Aorta (tissue), 5 donors: Measurements from ENCODE around the gene MTHFR. TPM values are rescaled to one million over a fixed set of nuclear protein-coding genes. Genes with fewer than 3 reads are reported as not detected.
A peak's percentile ranks its signal among the peaks of the same experiment; 100 is the strongest.

Source experiments
- ATAC-seq: fragments of 200-7000 bp; cut with Tn5 transposase; one replicate; pipeline ENCODE4 v1.9.1; 2022; ENCODE audit warnings: moderate library complexity; ENCODE audit not compliant: low FRiP score
- DNase-seq, 2 donors: peaks; one replicate each; pipeline ENCODE4 v3.0.0-alpha.2; 2020
- H3K27ac ChIP-seq, 2 donors: one replicate each; pipeline ENCODE4 v1.5.1; 2013; ENCODE audit warnings: low read length in 2 of 2, mild to moderate bottlenecking in 2 of 2, moderate library complexity in 2 of 2, control low read depth in 1 of 2, inconsistent platforms in 1 of 2, low read depth in 1 of 2
- H3K27me3 ChIP-seq, 2 donors: one replicate each; pipeline ENCODE4 v1.6.1; 2013; ENCODE audit warnings: control low read depth in 1 of 2, low read length in 1 of 2, mild to moderate bottlenecking in 1 of 2, moderate library complexity in 1 of 2; ENCODE audit not compliant: insufficient read depth in 2 of 2, control insufficient read depth in 1 of 2
- H3K36me3 ChIP-seq, 2 donors: one replicate each; pipeline ENCODE4 v1.6.1; 2013; ENCODE audit warnings: control low read depth in 1 of 2, low read length in 1 of 2, mild to moderate bottlenecking in 1 of 2; ENCODE audit not compliant: insufficient read depth in 2 of 2, control insufficient read depth in 1 of 2
- H3K4me1 ChIP-seq, 2 donors: one replicate each; pipeline ENCODE4 v1.6.1; 2013; ENCODE audit warnings: low read length in 2 of 2, control low read depth in 1 of 2, mild to moderate bottlenecking in 1 of 2, moderate library complexity in 1 of 2; ENCODE audit not compliant: insufficient read depth in 2 of 2, control insufficient read depth in 1 of 2
- H3K4me3 ChIP-seq, 2 donors: one replicate each; pipeline ENCODE4 v1.5.1; 2013; ENCODE audit warnings: low read length in 2 of 2, control low read depth in 1 of 2, mild to moderate bottlenecking in 1 of 2
- H3K9me3 ChIP-seq: one replicate; pipeline ENCODE4 v1.6.1; 2013; ENCODE audit warnings: mild to moderate bottlenecking, low read length; ENCODE audit not compliant: control insufficient read depth
- WGBS, 2 donors: extraction: QIAGEN DNeasy Blood & Tissue Kit; methylation state at CpG; one replicate each; pipeline ENCODE4 v1.1.7; 2013; 5-methylcytosine and 5-hydroxymethylcytosine counted together
- intact Hi-C, 2 donors: fragments of 100-400 bp; cut with DNase I; formaldehyde crosslinking; loops; one replicate each; pipeline versions ENCODE4 v1.14.2 to v1.15.0; 2022
- polyA plus RNA-seq, 2 donors: library from polyadenylated mRNA; stranded (reverse); fragments of 200-250 nt; gene quantifications; one replicate each; pipeline ENCODE4 v1.2.3, GENCODE V29; 2013
- total RNA-seq, 2 donors: library from RNA; stranded (reverse); fragmentation: NEBNext Ultra II Directional; extraction: Animal tissue kit (Norgen Biotek cat#: 25700); gene quantifications; one replicate each; pipeline ENCODE4 v1.2.1, GENCODE V29; 2021
- donor health status: healthy with polysubstance abuse.
- donor health status: Bipolar disorder and iron deficiency.
- donor health status: DM: no; HTN: no; CAD: no.
- donor health status: DM: no; HTN: no; CAD: no.
- donor health status: DM: yes; HTN: yes; CAD: no.

MTHFR gene
- total and polyA plus RNA-seq, 4 donors = 4.6 to 53.0 (median 27.1) TPM

DNA sequence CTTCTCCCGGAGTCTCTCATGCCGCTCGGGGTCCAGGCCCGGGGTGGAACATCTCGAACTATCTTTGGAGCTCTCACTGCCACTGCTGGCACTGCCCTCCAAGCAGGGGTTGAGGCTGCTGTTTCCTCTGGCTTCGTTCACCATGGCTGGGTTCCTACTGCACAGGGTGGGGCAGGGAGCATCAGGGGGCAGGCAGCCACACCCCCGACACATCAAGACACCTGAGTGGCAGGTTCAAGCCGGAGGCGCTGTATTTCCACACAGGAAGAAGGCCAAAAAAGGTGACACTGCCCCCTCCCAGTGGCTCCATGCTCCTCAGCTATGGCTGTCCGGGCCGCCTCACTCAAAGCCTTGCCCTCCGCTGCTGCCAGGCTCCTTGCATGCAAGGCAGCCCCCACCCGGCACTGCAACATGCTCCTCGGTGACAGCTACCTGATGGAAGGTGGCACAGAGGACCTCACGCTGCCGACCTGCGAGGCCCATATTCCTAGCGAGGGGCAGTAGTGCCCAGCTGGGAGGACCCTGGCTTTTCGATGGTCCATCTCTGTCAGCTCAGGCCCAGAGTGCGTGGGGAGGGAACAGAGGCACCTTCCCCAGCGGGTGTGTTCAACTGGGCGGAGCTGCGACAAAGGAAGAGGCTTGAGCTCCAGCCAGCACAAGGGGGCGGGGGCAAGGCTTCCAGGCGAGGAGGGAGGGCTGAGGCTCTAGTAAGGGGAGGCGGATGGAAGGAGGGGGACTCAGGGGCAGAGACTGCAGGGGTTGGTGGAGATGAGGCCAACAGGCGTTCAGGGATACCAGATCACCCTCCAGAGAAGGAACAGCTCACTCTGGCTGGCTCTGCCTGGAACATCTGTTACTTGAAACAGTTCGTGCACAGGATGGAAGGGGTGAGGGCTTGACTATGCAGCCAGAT is 2.5 kb downstream of the MTHFR start:
- peak overlapping the region; percentile 15 to 20 for H3K4me3 ChIP-seq
- intact Hi-C loops = loop anchor here in 1 of 2 donors (5.0 kb wide), 1 partner anchor 66 kb away; the partner anchor contains the start of gene AGTRAP
- peak; percentile 77 for ATAC-seq
- peak; percentile 96 to 97 for DNase-seq
- no peaks in the 10 kb centered on the region for H3K27me3 ChIP-seq
- peak overlapping the region in 1 of 2 donors; percentile 74 for H3K27ac ChIP-seq
- H3K9me3 ChIP-seq = no peaks in the 10 kb centered on the region
- H3K4me1 ChIP-seq = peaks cover 0 to 7% of the 10 kb centered on the region in 2 donors
- H3K36me3 ChIP-seq = no peaks in the 10 kb centered on the region
- 0 to 1% methylated on average over 28 of the region's 28 CpGs for WGBS, 2 donors

DNA sequence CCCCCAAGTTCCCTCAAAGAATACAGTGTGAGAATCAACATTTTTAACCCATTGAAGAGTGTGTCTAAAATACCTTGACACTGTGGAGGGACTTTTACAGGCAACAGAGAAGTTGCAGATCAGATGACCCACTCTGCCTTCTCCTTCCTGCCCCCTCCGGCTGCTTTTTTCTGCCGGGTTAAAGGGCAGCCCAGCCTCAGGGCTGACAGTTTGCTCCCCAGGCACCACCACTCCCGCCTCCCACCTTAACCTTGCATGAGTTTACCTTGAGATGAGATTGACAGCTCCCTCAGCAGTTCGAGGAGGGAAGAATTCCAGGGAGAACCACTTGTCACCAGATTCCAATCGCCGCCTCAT is 3.2 kb downstream of the MTHFR start:
- ATAC-seq (no peak), DNase-seq (no peak)

DNA sequence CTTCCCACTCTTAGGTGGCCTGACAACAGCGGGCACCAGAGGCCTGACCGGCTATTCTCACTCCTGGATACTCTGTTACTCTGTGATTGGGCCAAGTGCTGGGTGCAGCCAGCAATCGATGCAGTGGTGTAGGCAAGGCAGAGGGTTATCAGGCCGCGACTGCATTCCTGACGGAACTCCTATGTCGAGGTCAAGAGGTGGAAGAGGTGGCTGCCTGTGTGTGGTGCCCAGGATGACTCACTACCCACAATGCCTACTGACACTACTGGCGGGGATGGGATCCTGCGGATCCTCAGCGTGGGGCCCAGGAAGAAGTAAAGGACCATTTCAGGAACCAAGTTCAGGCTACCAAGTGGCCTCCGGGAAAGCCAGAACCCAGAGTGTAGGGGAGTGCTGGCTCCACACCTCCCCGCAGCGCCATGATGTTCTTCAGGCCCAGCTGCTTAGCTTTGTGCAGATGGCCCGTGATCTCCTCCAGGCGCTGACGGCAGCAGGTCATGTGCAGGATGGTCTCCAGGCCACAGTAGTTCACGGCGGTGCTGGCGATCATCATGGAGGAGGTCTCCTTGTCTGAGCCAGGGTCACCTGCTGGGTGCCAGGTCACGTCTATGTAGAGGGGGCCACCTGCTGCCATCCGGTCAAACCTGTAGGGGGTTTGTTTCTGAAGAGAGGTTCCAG is 4.9 kb downstream of the MTHFR start:
- Histone ChIP-seq H3K9me3 (no peaks in the 10 kb centered on the region), H3K4me3 (no peak overlapping the region), H3K36me3 (no peaks in the 10 kb centered on the region), H3K27ac (no peak overlapping the region), H3K4me1 (peaks cover 0 to 8% of the 10 kb centered on the region in 2 donors), H3K27me3 (no peaks in the 10 kb centered on the region)
- 86 to 89% methylated on average over 21 of the region's 21 CpGs for WGBS, 2 donors
- ATAC-seq (no peak), DNase-seq (peak in 1 of 2 donors; percentile 57)
- intact Hi-C loops = loop anchor here in 1 of 2 donors (5.0 kb wide), 1 partner anchor 64 kb away; the partner anchor contains the start of gene AGTRAP

More for the DNA sequence above, 3.2 kb downstream of the MTHFR start:
- Histone ChIP-seq H3K4me1 (peaks cover 0 to 8% of the 10 kb centered on the region in 2 donors), H3K27me3 (no peaks in the 10 kb centered on the region), H3K36me3 (no peaks in the 10 kb centered on the region), H3K4me3 (peak overlapping the region; percentile 15 to 20), H3K9me3 (no peaks in the 10 kb centered on the region), H3K27ac (peak overlapping the region in 1 of 2 donors; percentile 74)
- intact Hi-C loops = loop anchor here in 1 of 2 donors (5.0 kb wide), 1 partner anchor 65 kb away; the partner anchor contains the start of gene AGTRAP
- 3 to 4% methylated on average over 6 of the region's 6 CpGs for WGBS, 2 donors

DNA sequence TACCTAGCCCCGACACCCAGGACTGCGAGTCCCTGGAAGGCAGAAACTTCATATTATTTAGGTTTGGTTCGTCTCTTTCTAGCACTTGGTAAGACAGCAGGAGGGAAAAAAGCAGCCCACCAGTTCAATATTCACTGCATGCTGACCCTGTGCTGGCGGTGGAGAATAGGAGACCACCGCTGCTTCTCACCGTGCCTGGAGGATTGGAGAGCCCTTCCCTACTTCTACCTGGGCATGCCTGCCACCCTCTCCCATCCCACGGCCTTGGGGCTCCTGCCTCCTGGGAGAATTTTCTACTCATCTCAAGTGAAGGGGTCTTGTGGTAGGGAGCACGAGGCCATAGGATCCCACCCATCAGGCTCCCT is 5.4 kb downstream of the MTHFR start:
- Histone ChIP-seq H3K27me3 (no peaks in the 10 kb centered on the region), H3K36me3 (no peaks in the 10 kb centered on the region), H3K9me3 (no peaks in the 10 kb centered on the region), H3K27ac (no peak overlapping the region), H3K4me3 (no peak overlapping the region), H3K4me1 (peaks cover 0 to 8% of the 10 kb centered on the region in 2 donors)
- peak in 1 of 2 donors; percentile 41 for DNase-seq
- intact Hi-C loops = loop anchor here in 1 of 2 donors (5.0 kb wide), 1 partner anchor 63 kb away; the partner anchor contains the start of gene AGTRAP
- 89 to 96% methylated on average over 8 of the region's 8 CpGs for WGBS, 2 donors
- no peak for ATAC-seq

DNA sequence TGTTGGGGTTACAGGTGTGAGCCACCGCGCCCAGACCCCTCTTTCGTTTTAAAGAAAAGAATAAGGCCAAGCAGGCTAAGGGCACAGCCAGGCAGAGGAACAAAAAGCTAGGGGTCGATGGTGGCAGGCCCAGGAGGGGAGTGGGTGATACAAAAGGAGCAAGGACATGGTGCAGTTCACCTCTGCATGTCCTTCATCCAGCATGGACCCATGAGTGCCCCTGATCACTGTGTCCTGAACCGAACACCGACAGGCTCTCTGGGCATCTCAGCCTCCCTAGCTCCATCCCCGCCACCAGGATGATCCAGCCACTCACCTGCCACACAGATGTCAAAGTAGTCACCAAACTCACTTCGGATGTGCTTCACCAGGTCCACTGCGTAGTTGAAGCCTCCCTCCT is 5.9 kb downstream of the MTHFR start:
- DNase-seq (peak in 1 of 2 donors; percentile 59), ATAC-seq (no peak)
- Histone ChIP-seq H3K9me3 (no peaks in the 10 kb centered on the region), H3K27me3 (no peaks in the 10 kb centered on the region), H3K36me3 (peaks cover 0 to 2% of the 10 kb centered on the region in 2 donors), H3K4me1 (peaks cover 0 to 8% of the 10 kb centered on the region in 2 donors), H3K4me3 (no peak overlapping the region), H3K27ac (no peak overlapping the region)
- intact Hi-C loops = loop anchor here in 1 of 2 donors (5.0 kb wide), 1 partner anchor 63 kb away; the partner anchor contains the start of gene AGTRAP
- 96 to 98% methylated on average over 9 of the region's 9 CpGs for WGBS, 2 donors

DNA sequence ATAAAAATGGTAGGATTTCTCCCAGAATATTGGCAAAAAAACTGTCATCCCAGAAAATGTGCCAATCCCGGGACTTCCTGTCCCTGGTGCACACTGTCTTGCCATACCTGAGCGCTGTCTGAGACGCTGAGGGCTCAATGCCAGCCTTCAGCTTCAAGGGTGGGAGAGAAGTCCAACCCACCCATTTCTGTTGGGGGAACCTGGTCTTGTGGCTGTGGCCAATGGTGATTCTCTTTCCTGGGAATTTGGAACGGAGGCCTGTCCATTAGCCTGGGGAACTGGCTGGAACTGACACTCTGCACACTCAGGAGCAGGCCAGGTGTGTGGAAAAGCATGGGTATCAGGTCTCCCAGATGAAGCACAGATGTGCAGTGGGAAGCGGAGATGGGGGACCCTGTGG is 6.7 kb downstream of the MTHFR start:
- peak in 1 of 2 donors; percentile 39 for DNase-seq
- peaks cover 0 to 5% of the 10 kb centered on the region in 2 donors for H3K4me1 ChIP-seq

DNA sequence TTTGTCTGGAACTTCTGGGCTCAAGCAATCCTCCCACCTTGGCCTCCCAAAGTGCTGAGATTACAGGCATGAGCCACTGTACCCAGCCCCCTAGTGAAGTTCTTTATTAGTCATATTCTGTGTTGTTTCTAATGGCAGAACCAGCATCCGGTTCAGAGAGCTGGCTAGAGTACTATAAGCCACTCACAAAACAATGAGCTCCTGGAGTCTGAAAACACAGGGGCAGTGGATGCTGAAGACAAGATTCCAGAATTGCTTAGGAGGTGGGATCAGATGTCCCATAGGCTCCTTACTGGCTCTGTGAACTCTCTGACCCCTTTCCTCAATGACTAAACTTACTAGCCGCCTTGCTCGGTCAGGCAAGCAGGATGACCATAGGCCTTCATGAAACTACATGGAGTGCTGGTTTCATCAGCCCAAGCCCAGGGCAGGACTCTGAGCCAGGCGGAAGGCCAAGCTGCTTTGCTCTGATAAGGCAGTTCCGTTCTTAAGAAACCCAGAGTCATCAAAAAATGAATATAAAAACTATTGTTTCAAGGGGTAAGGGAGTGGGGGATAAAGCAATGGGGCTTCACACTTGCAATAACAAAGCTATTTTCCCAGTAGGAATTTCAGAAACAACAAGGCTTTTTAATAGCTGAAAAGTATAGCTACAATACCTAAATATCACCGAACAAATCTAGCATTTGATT is 8.1 kb downstream of the MTHFR start:
- 19 to 22% methylated on average over 6 of the region's 6 CpGs for WGBS, 2 donors
- Histone ChIP-seq H3K4me1 (peaks cover 0 to 5% of the 10 kb centered on the region in 2 donors), H3K4me3 (no peak overlapping the region), H3K27ac (peak overlapping the region; percentile 53 to 82), H3K9me3 (no peaks in the 10 kb centered on the region), H3K36me3 (peaks cover 0 to 7% of the 10 kb centered on the region in 2 donors), H3K27me3 (no peaks in the 10 kb centered on the region)
- intact Hi-C loops = no loop called here
- peak; percentile 87 for ATAC-seq
- DNase-seq = peak; percentile 89

More for the DNA sequence above, 6.7 kb downstream of the MTHFR start:
- H3K9me3 ChIP-seq = no peaks in the 10 kb centered on the region
- no peak overlapping the region for H3K27ac ChIP-seq
- peaks cover 0 to 2% of the 10 kb centered on the region in 2 donors for H3K36me3 ChIP-seq
- 97 to 98% methylated on average over 5 of the region's 5 CpGs for WGBS, 2 donors
- intact Hi-C loops = no loop called here
- no peaks in the 10 kb centered on the region for H3K27me3 ChIP-seq
- H3K4me3 ChIP-seq = no peak overlapping the region
- no peak for ATAC-seq
